ENCODE results near the gene EIF4E3.

- TF ChIP-seq BACH2 (CRISPR knock-in tag; IDR thresholded peaks at IDR 0.05; ENCODE audit: borderline replicate concordance) (no peak), ARNTL (CRISPR knock-in tag; IDR thresholded peaks at IDR 0.05; ENCODE audit: borderline replicate concordance, low read depth) (no peak), CREB5 (CRISPR knock-in tag; IDR thresholded peaks at IDR 0.05; ENCODE audit: low read depth) (no peak), TSHZ2 (CRISPR knock-in tag; IDR thresholded peaks at IDR 0.05) (no peak), ZNF8 (CRISPR knock-in tag; IDR thresholded peaks at IDR 0.05) (no peak), TOX (CRISPR knock-in tag; IDR thresholded peaks at IDR 0.05; ENCODE audit: borderline replicate concordance) (no peak), ZNF565 (CRISPR knock-in tag; conservative IDR thresholded peaks at IDR 0.05; ENCODE audit: low read depth) (no peak), ZFP30 (CRISPR knock-in tag; IDR thresholded peaks at IDR 0.05) (no peak)
These were observed 3.6 kb upstream of the EIF4E3 start for GRCh38 chr3:71728632-71729342.
